Caco-2 (cell line): ENCODE results near the gene MAIP1. TPM values are rescaled to one million over a fixed set of nuclear protein-coding genes. Genes with fewer than 3 reads are reported as not detected.

Experiments used
- BruUV-seq: library from RNA; stranded (reverse); fragments of 400-500 nt; replicated peaks from 2 replicates; lab custom pipeline; 2021; lab: Mats Ljungman, UMichigan
- CTCF ChIA-PET: fragments of 300-600 bp; sonication (Branson Sonifier 250); formaldehyde crosslinking; loops from one replicate; lab custom pipeline; 2022; ENCODE audit warnings: antibody characterized with exemption; lab: Charles Lee
- POLR2A ChIA-PET: fragments of 300-600 bp; sonication (Branson Sonifier 250); formaldehyde crosslinking; loops from one replicate; lab custom pipeline; 2022; ENCODE audit warnings: antibody characterized with exemption; lab: Charles Lee
- DNase-seq, 2 experiments: peaks; one replicate each; pipeline versions ENCODE4 v3.0.0 to v3.0.0-alpha.2; 2020 to 2022
- H3K27me3 ChIP-seq: replicated peaks from 2 replicates; pipeline ENCODE4 v1.6.0; 2011; ENCODE audit warnings: low read length; ENCODE audit not compliant: control insufficient read depth, insufficient read depth
- H3K36me3 ChIP-seq: 2 replicates; pipeline ENCODE4 v1.5.1; 2011; ENCODE audit warnings: low read length; ENCODE audit not compliant: control insufficient read depth, insufficient read depth
- H3K4me1 ChIP-seq: fragments of 250-450 bp; sonication (Bioruptor Pico); 2 replicates; pipeline ENCODE4 v1.5.1; 2020; ENCODE audit warnings: mild to moderate bottlenecking
- H3K4me3 ChIP-seq: 2 replicates; pipeline ENCODE4 v1.5.1; 2011; ENCODE audit warnings: low read depth, mild to moderate bottlenecking, control low read depth, low read length
- H3K9me3 ChIP-seq: fragments of 250-450 bp; sonication (Bioruptor Pico); 2 replicates; pipeline ENCODE4 v1.5.1; 2020; ENCODE audit warnings: mild to moderate bottlenecking, moderate library complexity
- H3K27ac Mint-ChIP-seq: one replicate; pipeline ENCODE4 v1.8.0; 2022; ENCODE audit warnings: mixed read lengths; ENCODE audit not compliant: unreplicated experiment
- H3K27me3 Mint-ChIP-seq: one replicate; pipeline ENCODE4 v1.8.0; 2022; ENCODE audit warnings: mixed read lengths; ENCODE audit not compliant: insufficient read depth, unreplicated experiment
- H3K36me3 Mint-ChIP-seq: one replicate; pipeline ENCODE4 v1.8.0; 2022; ENCODE audit warnings: mild to moderate bottlenecking, mixed read lengths; ENCODE audit not compliant: insufficient read depth, unreplicated experiment
- H3K4me1 Mint-ChIP-seq: one replicate; pipeline ENCODE4 v1.8.0; 2022; ENCODE audit warnings: low read depth, mixed read lengths; ENCODE audit not compliant: unreplicated experiment
- H3K4me3 Mint-ChIP-seq: one replicate; pipeline ENCODE4 v1.8.0; 2022; ENCODE audit warnings: mild to moderate bottlenecking, moderate library complexity, mixed read lengths; ENCODE audit not compliant: unreplicated experiment
- H3K9me3 Mint-ChIP-seq: one replicate; pipeline ENCODE4 v1.8.0; 2022; ENCODE audit warnings: mixed read lengths; ENCODE audit not compliant: unreplicated experiment
- CTCF ChIP-seq, 2 experiments: fragments of 200-600 bp in 1 of 2; IDR thresholded peaks; 1 replicate in 1 of 2; 2 replicates in 1 of 2; pipeline versions ENCODE4 v1.5.1 to v1.8.0; 2011 to 2022; ENCODE audit warnings: antibody characterized with exemption in 1 of 2, control low read depth in 1 of 2, inconsistent platforms in 1 of 2, low read depth in 1 of 2, low read length in 1 of 2, mild to moderate bottlenecking in 1 of 2, moderate library complexity in 1 of 2; ENCODE audit not compliant: insufficient read depth in 1 of 2, severe bottlenecking in 1 of 2, unreplicated experiment in 1 of 2
- intact Hi-C: fragments of 100-400 bp; cut with micrococcal nuclease; formaldehyde crosslinking; loops from one replicate; pipeline ENCODE4 v1.10.0; 2022; ENCODE audit not compliant: unreplicated experiment
- total RNA-seq: library from RNA; stranded (reverse); gene quantifications from 2 replicates; pipeline ENCODE4 v1.2.3, GENCODE V29; 2022

The MAIP1 gene
- total RNA-seq, 1 experiment from 2014 or later: 42.1 TPM

- Mint-ChIP-seq H3K27me3 (no peaks in the 10 kb centered on the region), H3K4me1 (no peaks in the 10 kb centered on the region), H3K4me3 (no peak overlapping the region), H3K9me3 (no peaks in the 10 kb centered on the region), H3K27ac (no peak overlapping the region), H3K36me3 (peaks cover 31% of the 10 kb centered on the region)
- ChIA-PET CTCF (no interaction called here), POLR2A (no interaction called here)
- intact Hi-C loops: no loop called here
- Histone ChIP-seq H3K9me3 (no peaks in the 10 kb centered on the region), H3K36me3 (no peaks in the 10 kb centered on the region), H3K4me1 (no peaks in the 10 kb centered on the region), H3K27me3 (no peaks in the 10 kb centered on the region), H3K4me3 (no peak overlapping the region)
- BruUV-seq: no TSS peak
- no peak for TF ChIP-seq CTCF (IDR thresholded peaks at IDR 0.05; ENCODE audit: insufficient read depth in 1 of 2, low read depth in 1 of 2, low read length in 1 of 2, severe bottlenecking in 1 of 2, unreplicated experiment in 1 of 2)
- no peak for DNase-seq
Measured at GRCh38 chr2:199923924-199924323, 31.5 kb upstream of the MAIP1 start.

GRCh38 chr2:199926806-199927205, 28.6 kb upstream of the MAIP1 start:
- POLR2A ChIA-PET: no interaction called here
- no peak for TF ChIP-seq CTCF (IDR thresholded peaks at IDR 0.05; ENCODE audit: insufficient read depth in 1 of 2, low read depth in 1 of 2, low read length in 1 of 2, severe bottlenecking in 1 of 2, unreplicated experiment in 1 of 2)
- BruUV-seq: no TSS peak
- CTCF ChIA-PET: no interaction called here
- H3K9me3 Mint-ChIP-seq: no peaks in the 10 kb centered on the region
- no peak overlapping the region for H3K4me3 Mint-ChIP-seq
- H3K4me1 ChIP-seq: no peaks in the 10 kb centered on the region
- H3K36me3 ChIP-seq: no peaks in the 10 kb centered on the region
- H3K27ac Mint-ChIP-seq: no peak overlapping the region
- intact Hi-C loops: no loop called here
- H3K4me1 Mint-ChIP-seq: no peaks in the 10 kb centered on the region
- H3K27me3 Mint-ChIP-seq: no peaks in the 10 kb centered on the region
- no peaks in the 10 kb centered on the region for H3K9me3 ChIP-seq
- DNase-seq: no peak
- peaks cover 41% of the 10 kb centered on the region for H3K36me3 Mint-ChIP-seq
- no peak overlapping the region for H3K4me3 ChIP-seq
- H3K27me3 ChIP-seq: no peaks in the 10 kb centered on the region

GRCh38 chr2:199928226-199928625, 27.2 kb upstream of the MAIP1 start:
- H3K4me1 Mint-ChIP-seq: no peaks in the 10 kb centered on the region
- no peaks in the 10 kb centered on the region for H3K9me3 Mint-ChIP-seq
- no TSS peak for BruUV-seq
- Histone ChIP-seq H3K36me3 (peaks cover 1% of the 10 kb centered on the region; the same call in 1 of the 2 replicates), H3K27me3 (no peaks in the 10 kb centered on the region), H3K9me3 (no peaks in the 10 kb centered on the region), H3K4me1 (no peaks in the 10 kb centered on the region), H3K4me3 (no peak overlapping the region)
- ChIA-PET POLR2A (interaction anchor here (0.6 kb wide), 2 partner anchors 541 to 1035 kb away, joined by 5 to 10 read pairs; partner anchors contain the start of gene ORC2), CTCF (no interaction called here)
- H3K4me3 Mint-ChIP-seq: no peak overlapping the region
- peaks cover 55% of the 10 kb centered on the region for H3K36me3 Mint-ChIP-seq
- intact Hi-C loops: no loop called here
- DNase-seq: no peak
- no peak for TF ChIP-seq CTCF (IDR thresholded peaks at IDR 0.05; ENCODE audit: insufficient read depth in 1 of 2, low read depth in 1 of 2, low read length in 1 of 2, severe bottlenecking in 1 of 2, unreplicated experiment in 1 of 2)
- peak overlapping the region; percentile 64 for H3K27ac Mint-ChIP-seq
- no peaks in the 10 kb centered on the region for H3K27me3 Mint-ChIP-seq
